ENCODE measurements around the gene BTG2. TPM values are rescaled to one million over a fixed set of nuclear protein-coding genes. Genes with fewer than 3 reads are reported as not detected.

Gene BTG2
- total RNA-seq, 1 donor from 2014 or later = 13.9 TPM

- no peak for DNase-seq
Observed at GRCh38 chr1:203318229-203318517, 12.9 kb downstream of the BTG2 start.

GRCh38 chr1:203320591-203321272 lies 15.4 kb downstream of the BTG2 start:
- no peak for DNase-seq

GRCh38 chr1:203321273-203322052 lies 16.1 kb downstream of the BTG2 start:
- DNase-seq = no peak

- DNase-seq = no peak
Observed at GRCh38 chr1:203322500-203323179, 17.3 kb downstream of the BTG2 start.

GRCh38 chr1:203323587-203323986 lies 18.3 kb downstream of the BTG2 start:
- DNase-seq = no peak

- DNase-seq = no peak
Observed at GRCh38 chr1:203324105-203325025, 19.0 kb downstream of the BTG2 start.

- no peak for DNase-seq
Observed at GRCh38 chr1:203325026-203325417, 19.7 kb downstream of the BTG2 start.

GRCh38 chr1:203325418-203326091 lies 20.2 kb downstream of the BTG2 start:
- DNase-seq = no peak

GRCh38 chr1:203326830-203327683 lies 21.7 kb downstream of the BTG2 start:
- DNase-seq = peak; percentile 93

- peak; percentile 55 for DNase-seq
Observed at GRCh38 chr1:203327684-203328457, 22.6 kb downstream of the BTG2 start.

- no peak for DNase-seq
Observed at GRCh38 chr1:203328714-203329122, 23.4 kb downstream of the BTG2 start.

GRCh38 chr1:203331224-203331623 lies 25.9 kb downstream of the BTG2 start:
- DNase-seq = no peak

GRCh38 chr1:203335503-203335902 lies 30.2 kb downstream of the BTG2 start:
- no peak for DNase-seq

GRCh38 chr1:203336097-203336496 lies 30.8 kb downstream of the BTG2 start:
- no peak for DNase-seq

- no peak for DNase-seq
Observed at GRCh38 chr1:203338335-203339036, 33.2 kb downstream of the BTG2 start.

- DNase-seq = peak; percentile 64
Observed at GRCh38 chr1:203340112-203340790, 34.9 kb downstream of the BTG2 start.

- no peak for DNase-seq
Observed at GRCh38 chr1:203342192-203342940, 37.0 kb downstream of the BTG2 start.
